Renal cortex interstitium (tissue), 11 donors: Measurements from ENCODE around the gene CAMK1D. TPM values are rescaled to one million over a fixed set of nuclear protein-coding genes. Genes with fewer than 3 reads are reported as not detected.
"Not testable (repeated sequence)": the region's sequence is repeated elsewhere in the genome, so short reads cannot be mapped to it uniquely, and the experiment has no call there.

Experiments
- DNase-seq, 11 donors: peaks; one replicate each; pipeline ENCODE4 v3.0.0-alpha.2; 2013; ENCODE audit warnings: low read depth in 9 of 11, low spot score in 4 of 11; ENCODE audit errors: extremely low read depth in 1 of 11
- polyA plus RNA-seq, 3 donors: library from polyadenylated mRNA; unstranded; fragments of 120-200 nt; gene quantifications; one replicate each; pipeline ENCODE4 v1.2.1, GENCODE V29; 2013; ENCODE audit not compliant: insufficient read length in 3 of 3

Gene CAMK1D
- polyA plus RNA-seq, 3 donors: 10.5 to 13.0 (median 10.8) TPM

- DNase-seq: no peak
Observed at GRCh38 chr10:12358863-12359564, 9.7 kb downstream of the CAMK1D start.

- no peak for DNase-seq
Observed at GRCh38 chr10:12360461-12360860, 11.1 kb downstream of the CAMK1D start.

GRCh38 chr10:12361115-12361514 lies 11.8 kb downstream of the CAMK1D start:
- DNase-seq: not testable (repeated sequence)

GRCh38 chr10:12364559-12364958 lies 15.2 kb downstream of the CAMK1D start:
- DNase-seq: no peak

- DNase-seq: no peak
Observed at GRCh38 chr10:12367272-12367671, 17.9 kb downstream of the CAMK1D start.

- DNase-seq: no peak
Observed at GRCh38 chr10:12369982-12370381, 20.6 kb downstream of the CAMK1D start.

GRCh38 chr10:12372846-12373245 lies 23.5 kb downstream of the CAMK1D start:
- no peak for DNase-seq

- no peak for DNase-seq
Observed at GRCh38 chr10:12375076-12375504, 25.7 kb downstream of the CAMK1D start.

GRCh38 chr10:12376211-12376610 lies 26.9 kb downstream of the CAMK1D start:
- no peak for DNase-seq

GRCh38 chr10:12377658-12378290 lies 28.4 kb downstream of the CAMK1D start:
- DNase-seq: no peak

GRCh38 chr10:12380999-12381398 lies 31.7 kb downstream of the CAMK1D start:
- DNase-seq: no peak

- DNase-seq: no peak
Observed at GRCh38 chr10:12381536-12382156, 32.3 kb downstream of the CAMK1D start.

- no peak for DNase-seq
Observed at GRCh38 chr10:12382157-12382548, 32.8 kb downstream of the CAMK1D start.

GRCh38 chr10:12382956-12383531 lies 33.7 kb downstream of the CAMK1D start:
- DNase-seq: no peak

- DNase-seq: no peak
Observed at GRCh38 chr10:12384906-12385305, 35.6 kb downstream of the CAMK1D start.

GRCh38 chr10:12387561-12388210 lies 38.3 kb downstream of the CAMK1D start:
- DNase-seq: no peak

- DNase-seq: no peak
Observed at GRCh38 chr10:12388671-12389070, 39.3 kb downstream of the CAMK1D start.

GRCh38 chr10:12389154-12389734 lies 39.9 kb downstream of the CAMK1D start:
- DNase-seq: no peak

- DNase-seq: no peak
Observed at GRCh38 chr10:12390733-12391132, 41.4 kb downstream of the CAMK1D start.
